Right lobe of liver (tissue), 6 donors: ENCODE measurements around the gene AGT. TPM values are rescaled to one million over a fixed set of nuclear protein-coding genes. Genes with fewer than 3 reads are reported as not detected.

Experiments
- ATAC-seq, 4 donors: fragments of 200-7000 bp; cut with Tn5 transposase; one replicate each; pipeline ENCODE4 v1.9.1; 2020; ENCODE audit warnings: mild to moderate bottlenecking in 4 of 4, moderate library complexity in 4 of 4
- DNase-seq, 3 donors: peaks; one replicate each; pipeline ENCODE4 v3.0.0-alpha.2; 2020
- H3K27ac ChIP-seq, 3 donors: fragments of 200-600 bp; one replicate each; pipeline ENCODE4 v1.8.0; 2022
- H3K27me3 ChIP-seq, 2 donors: fragments of 200-600 bp; one replicate each; pipeline ENCODE4 v1.8.0; 2022
- H3K36me3 ChIP-seq, 4 donors: fragments of 200-600 bp; sonication (generic) in 1 of 4; one replicate each; pipeline versions ENCODE4 v1.5.1 to v1.8.0; 2017 to 2022; ENCODE audit warnings: control low read depth in 1 of 4
- H3K4me1 ChIP-seq, 4 donors: fragments of 200-600 bp; sonication (generic) in 1 of 4; one replicate each; pipeline versions ENCODE4 v1.5.1 to v1.8.0; 2017 to 2022; ENCODE audit warnings: control low read depth in 1 of 4
- H3K4me3 ChIP-seq, 3 donors: fragments of 200-600 bp; one replicate each; pipeline ENCODE4 v1.8.0; 2022
- H3K9me3 ChIP-seq, 4 donors: fragments of 200-600 bp; sonication (generic) in 1 of 4; one replicate each; pipeline versions ENCODE4 v1.5.1 to v1.8.0; 2017 to 2022; ENCODE audit warnings: control low read depth in 1 of 4
- CTCF ChIP-seq, 4 donors: fragments of 200-600 bp in 3 of 4; fragments of 450-650 bp in 1 of 4; IDR thresholded peaks; one replicate each; pipeline versions ENCODE4 v1.5.1 to v1.8.0; 2016 to 2022; ENCODE audit warnings: antibody characterized with exemption in 4 of 4, mild to moderate bottlenecking in 2 of 4
- POLR2A ChIP-seq: fragments of 450-650 bp; IDR thresholded peaks from one replicate; pipeline ENCODE4 v1.6.1; 2017; ENCODE audit warnings: antibody characterized with exemption, mild to moderate bottlenecking
- WGBS: methylation state at CpG from one replicate; pipeline ENCODE4 v1.1.6; 2018; ENCODE audit warnings: low coverage, low lambda C conversion rate; ENCODE audit not compliant: insufficient coverage; ENCODE audit errors: missing lambda C conversion rate; 5-methylcytosine and 5-hydroxymethylcytosine counted together
- intact Hi-C, 2 donors: fragments of 100-400 bp; cut with DNase I; formaldehyde crosslinking; loops; one replicate each; pipeline versions ENCODE4 v1.11.2 to v1.14.1; 2022
- total RNA-seq, 6 experiments: library from RNA; depleted of rRNA in 2 of 6; stranded (reverse); fragments of >200 nt in 2 of 6; fragmentation: NEBNext Ultra II Directional in 3 of 6; extraction: Animal tissue kit (Norgen Biotek cat#: 25700) in 3 of 6; gene quantifications; one replicate each; pipeline versions ENCODE4 v1.1.0 to v1.2.4, GENCODE V29; 2016 to 2023
- donor health status: DM: no; HTN: yes; CAD: no.
- donor health status: DM: no; HTN: no; CAD: no.
- donor health status: DM: no; HTN: no; CAD: no.
- donor health status: DM: no; HTN: yes; CAD: no.
- donor health status: DM: no; HTN: yes; CAD: no.

Gene AGT
- total RNA-seq, 6 experiments from 2014 or later = 1,076 to 2,346 (median 1,911) TPM

GRCh38 chr1:230745071-230745470 lies 31.1 kb upstream of the AGT start:
- peaks cover 0 to 3% (median 0%) of the 10 kb centered on the region in 4 donors for H3K4me1 ChIP-seq
- TF ChIP-seq POLR2A (no peak), CTCF (IDR thresholded peaks at IDR 0.05) (no peak)
- no peaks in the 10 kb centered on the region for H3K36me3 ChIP-seq
- no peaks in the 10 kb centered on the region for H3K9me3 ChIP-seq
- no peaks in the 10 kb centered on the region for H3K27me3 ChIP-seq
- no peak for DNase-seq
- H3K27ac ChIP-seq = no peak overlapping the region
- no peak overlapping the region for H3K4me3 ChIP-seq
- intact Hi-C loops = no loop called here
- WGBS = 80% methylated on average over 1 of the region's 3 CpGs
- no peak for ATAC-seq

GRCh38 chr1:230744382-230744781 lies 30.5 kb upstream of the AGT start:
- no peak for DNase-seq
- Histone ChIP-seq H3K4me3 (no peak overlapping the region), H3K9me3 (no peaks in the 10 kb centered on the region), H3K36me3 (no peaks in the 10 kb centered on the region), H3K27ac (no peak overlapping the region), H3K27me3 (no peaks in the 10 kb centered on the region), H3K4me1 (peaks cover 0 to 3% (median 0%) of the 10 kb centered on the region in 4 donors)
- intact Hi-C loops = no loop called here
- TF ChIP-seq POLR2A (no peak), CTCF (IDR thresholded peaks at IDR 0.05) (no peak)
- WGBS = 92% methylated on average over 5 of the region's 5 CpGs
- ATAC-seq = peak in 3 of 4 donors; percentile 39 to 61 (median 57)

GRCh38 chr1:230743899-230744298 lies 30.0 kb upstream of the AGT start:
- Histone ChIP-seq H3K4me1 (peaks cover 0 to 3% (median 0%) of the 10 kb centered on the region in 4 donors), H3K27me3 (no peaks in the 10 kb centered on the region), H3K9me3 (no peaks in the 10 kb centered on the region), H3K36me3 (no peaks in the 10 kb centered on the region), H3K4me3 (no peak overlapping the region), H3K27ac (no peak overlapping the region)
- WGBS = 83% methylated on average over 1 of the region's 2 CpGs
- DNase-seq (no peak), ATAC-seq (no peak)
- TF ChIP-seq POLR2A (no peak), CTCF (IDR thresholded peaks at IDR 0.05) (no peak)
- intact Hi-C loops = no loop called here

GRCh38 chr1:230739564-230740290 lies 25.8 kb upstream of the AGT start:
- no peak overlapping the region for H3K4me3 ChIP-seq
- ATAC-seq (no peak), DNase-seq (no peak)
- H3K27me3 ChIP-seq = no peaks in the 10 kb centered on the region
- intact Hi-C loops = no loop called here
- H3K36me3 ChIP-seq = no peaks in the 10 kb centered on the region
- peaks cover 0 to 3% (median 0%) of the 10 kb centered on the region in 4 donors for H3K4me1 ChIP-seq
- TF ChIP-seq CTCF (IDR thresholded peaks at IDR 0.05) = no peak
- TF ChIP-seq POLR2A = no peak
- WGBS = 87% methylated on average over 6 of the region's 12 CpGs
- no peaks in the 10 kb centered on the region for H3K9me3 ChIP-seq
- H3K27ac ChIP-seq = no peak overlapping the region
